Stimulated activated CD4-positive, alpha-beta T cell treated with anti-CD3 and anti-CD28 coated beads, Interleukin-1b, Interleukin-23, amount 100 ng/mL, for 24 hours (primary cell): ENCODE measurements around the gene ERC1.
"Not testable (repeated sequence)": the region's sequence is repeated elsewhere in the genome, so short reads cannot be mapped to it uniquely, and the experiment has no call there.

Experiments
- DNase-seq, 4 experiments: peaks; one replicate each; pipeline ENCODE4 v3.0.0-alpha.2; 2020; ENCODE audit warnings: low read depth in 4 of 4, low spot score in 1 of 4

Gene ERC1

DNA sequence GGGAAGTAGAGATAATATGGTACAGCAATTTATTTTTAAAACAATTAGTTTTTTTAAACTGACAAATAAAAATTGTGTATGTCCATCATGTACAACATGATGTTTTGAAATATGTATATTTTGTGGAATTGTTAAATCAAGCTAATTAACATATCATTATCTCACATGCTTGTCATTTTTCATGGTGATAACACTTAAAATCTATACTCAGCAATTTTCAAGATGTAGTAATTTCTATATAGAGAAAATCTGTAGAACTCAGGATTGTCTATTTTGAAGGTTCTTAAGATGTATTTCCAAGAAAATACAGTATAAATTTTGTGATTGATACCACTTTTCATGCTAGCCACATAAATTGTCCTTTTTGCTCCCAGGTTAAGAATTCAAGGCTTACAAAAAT is 356.3 kb downstream of the ERC1 start:
- DNase-seq: no peak

DNA sequence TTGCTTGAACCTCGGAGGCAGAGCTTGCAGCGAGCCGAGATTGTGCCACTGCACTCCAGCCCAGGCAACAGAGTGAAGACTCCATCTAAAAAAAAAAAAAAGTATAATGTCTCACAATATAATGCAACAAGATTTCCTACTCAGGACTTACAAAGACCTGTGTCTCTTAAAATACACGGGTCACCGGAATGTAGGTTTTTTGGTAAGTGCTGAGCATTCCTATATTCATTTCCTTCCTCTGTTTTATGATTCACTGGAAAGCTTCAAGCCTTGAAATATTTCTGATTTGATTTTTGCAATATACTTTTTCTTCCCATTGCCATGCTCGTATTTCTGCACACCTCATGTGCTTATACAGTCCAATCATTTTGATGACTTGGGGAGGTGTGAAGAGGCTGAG is 357.6 kb downstream of the ERC1 start:
- DNase-seq: no peak

DNA sequence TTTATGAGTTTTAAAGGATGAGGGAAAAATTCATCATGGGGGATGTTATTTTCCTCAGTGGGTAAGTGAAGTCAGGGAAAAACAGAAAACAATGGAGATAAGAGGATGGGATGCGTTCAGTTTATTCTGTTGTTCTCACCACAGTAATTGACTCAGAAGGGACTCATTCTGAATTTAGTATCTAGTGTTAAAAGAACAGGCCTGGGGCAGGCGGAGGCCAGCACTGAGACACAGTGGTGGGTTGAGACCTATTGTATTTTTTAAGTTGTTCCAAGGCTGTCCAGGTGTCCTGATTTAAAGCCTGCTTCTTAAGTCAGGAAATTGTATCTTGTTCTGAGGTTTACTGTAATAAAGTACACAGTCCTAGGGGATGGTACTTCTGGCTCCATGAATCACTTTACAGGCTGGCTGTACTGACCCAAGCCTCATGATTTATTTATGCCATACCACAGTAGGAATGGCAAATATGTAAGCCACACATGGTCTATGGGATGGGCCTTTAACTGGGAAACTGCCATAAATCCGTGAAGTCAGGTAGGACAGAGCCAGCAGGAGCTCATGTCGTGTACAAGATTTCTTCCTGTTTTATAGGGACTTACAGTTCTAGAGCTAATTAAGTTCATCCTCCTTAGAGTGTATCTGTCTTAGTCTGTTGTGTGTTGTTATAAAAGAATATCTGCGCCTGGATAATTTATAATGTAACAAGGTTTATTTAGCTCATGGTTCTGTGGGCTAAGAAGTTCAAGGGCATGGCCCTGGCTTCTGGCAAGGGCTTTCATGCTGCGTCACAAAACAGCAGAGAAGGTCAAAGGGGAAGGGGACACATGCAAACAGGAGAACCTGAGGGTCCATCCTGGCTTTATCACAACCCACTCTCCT is 359.3 kb downstream of the ERC1 start:
- DNase-seq: no peak

DNA sequence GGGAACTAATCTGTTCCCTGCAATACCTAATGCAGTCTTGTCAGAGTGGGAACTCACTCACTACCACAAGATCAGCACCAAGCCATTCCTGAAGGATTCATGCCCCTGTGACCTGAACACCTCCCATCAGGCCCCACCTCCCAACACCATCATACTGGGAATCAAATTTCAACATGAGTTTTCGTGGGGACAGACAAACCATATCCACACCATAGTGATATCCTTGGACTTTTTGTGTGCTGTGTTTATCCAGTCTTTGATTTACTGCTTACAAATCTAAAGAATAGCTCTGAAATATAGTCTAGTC is 359.9 kb downstream of the ERC1 start:
- DNase-seq: no peak

DNA sequence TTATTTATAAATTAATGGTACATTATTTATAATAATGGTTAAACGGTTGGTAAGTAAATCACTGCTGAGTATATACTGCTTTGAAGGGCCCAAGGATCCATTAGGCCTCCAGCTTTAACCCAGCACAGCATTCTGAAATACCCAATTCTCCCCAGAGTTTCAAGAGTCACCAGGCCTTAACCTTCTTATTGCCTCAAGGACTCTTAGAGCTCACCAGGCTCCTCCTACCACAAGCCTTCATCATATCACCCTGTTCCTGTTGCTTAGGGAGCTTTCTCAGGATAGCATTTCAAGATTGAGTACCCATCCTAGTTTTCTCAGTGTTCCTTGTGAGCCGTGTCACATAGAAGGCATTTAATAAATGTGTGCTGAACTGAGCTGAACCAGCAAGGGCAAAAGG is 360.9 kb downstream of the ERC1 start:
- no peak for DNase-seq

DNA sequence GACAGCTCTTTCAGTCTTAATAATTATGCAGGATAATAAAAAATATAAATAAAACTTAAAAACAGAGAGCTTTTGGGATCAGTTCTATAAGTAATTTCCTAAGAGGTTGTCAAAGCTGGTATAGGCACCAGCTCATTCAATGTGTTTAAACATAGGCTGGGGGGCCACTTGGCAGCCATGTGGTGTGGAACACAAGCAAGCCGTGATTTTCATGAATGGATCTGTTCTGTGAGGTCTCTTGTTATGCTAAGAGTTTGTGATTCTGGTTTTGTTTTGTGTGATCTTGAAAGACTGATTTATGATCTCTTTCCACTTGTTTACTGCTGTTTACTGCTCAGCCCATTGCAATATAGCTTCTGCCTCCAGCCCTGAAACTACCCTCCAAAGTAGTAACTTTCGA is 362.4 kb downstream of the ERC1 start:
- no peak for DNase-seq

DNA sequence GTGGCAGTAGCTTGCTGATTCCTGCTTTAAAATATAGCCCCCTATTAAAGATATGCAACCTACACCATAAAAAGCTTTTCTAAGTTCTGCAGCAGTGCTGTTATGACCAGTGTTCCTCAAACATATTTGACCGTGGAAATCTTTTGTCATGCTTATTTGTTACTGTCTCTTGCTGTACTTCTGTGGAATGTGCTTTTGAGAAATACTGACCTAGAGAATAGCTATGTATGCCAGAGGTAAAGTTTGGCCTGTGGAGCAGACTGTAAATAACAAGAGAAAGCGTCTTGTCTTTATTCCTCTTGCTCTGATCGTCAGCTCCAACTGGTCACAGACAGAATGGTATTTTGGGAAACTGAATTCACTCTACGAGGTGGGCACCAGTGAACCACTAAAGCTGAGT is 364.4 kb downstream of the ERC1 start:
- no peak for DNase-seq

DNA sequence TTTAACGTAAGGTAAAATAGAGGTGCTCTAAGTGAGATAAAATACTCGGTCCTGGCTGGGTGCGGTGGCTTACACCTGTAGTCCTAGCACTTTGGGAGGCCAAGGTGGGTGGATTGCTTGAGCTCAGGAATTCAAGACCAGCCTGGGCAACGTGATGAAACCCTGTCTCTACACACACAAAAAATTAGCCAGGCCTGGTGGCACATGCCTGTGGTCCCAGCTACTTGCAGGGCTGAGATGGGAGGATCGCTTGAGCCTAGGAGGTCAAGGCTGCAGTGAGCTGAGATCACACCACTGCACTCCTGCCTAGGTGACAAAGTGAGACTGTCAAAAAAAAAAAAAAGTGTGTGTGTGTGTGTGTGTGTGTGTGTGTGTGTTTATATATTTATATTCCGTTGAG is 364.8 kb downstream of the ERC1 start:
- DNase-seq: not testable (repeated sequence)

DNA sequence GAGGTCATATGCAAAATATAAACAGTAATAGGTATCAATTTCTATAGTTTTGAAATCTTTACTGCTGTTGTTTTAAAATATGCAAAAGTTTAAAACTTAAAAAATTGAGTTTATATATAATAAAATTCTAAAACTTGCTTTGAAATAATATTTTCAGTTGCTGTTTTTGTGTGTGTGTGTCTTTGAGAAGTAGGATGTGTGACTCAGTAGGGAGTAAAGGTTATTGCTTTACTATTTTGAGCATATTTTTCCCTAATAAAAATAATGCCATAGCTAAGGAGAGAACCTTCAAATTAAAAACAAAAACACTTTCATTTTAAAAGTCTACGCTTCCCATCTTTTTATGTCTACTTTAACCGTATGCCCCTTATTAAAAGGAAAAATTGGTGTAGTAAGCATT is 365.3 kb downstream of the ERC1 start:
- DNase-seq: no peak

DNA sequence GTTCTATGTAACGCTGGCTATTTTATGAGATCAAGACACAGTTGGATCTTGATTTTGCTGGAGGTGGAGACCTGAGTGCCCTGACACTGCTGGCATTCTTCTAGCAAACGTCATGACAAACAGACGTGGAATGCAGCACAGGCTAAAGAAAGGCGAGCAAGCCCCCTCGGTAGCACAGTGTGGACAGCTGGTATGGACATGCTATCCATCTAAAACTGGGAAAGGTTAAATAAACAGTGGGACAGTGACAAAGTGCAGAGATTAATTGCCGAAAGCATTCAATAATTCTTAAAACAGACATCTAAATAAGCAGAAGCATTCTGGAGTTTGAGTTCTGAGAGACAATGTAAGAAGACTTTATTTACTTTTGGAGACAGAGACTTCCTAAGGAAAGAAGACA is 366.1 kb downstream of the ERC1 start:
- DNase-seq: no peak

DNA sequence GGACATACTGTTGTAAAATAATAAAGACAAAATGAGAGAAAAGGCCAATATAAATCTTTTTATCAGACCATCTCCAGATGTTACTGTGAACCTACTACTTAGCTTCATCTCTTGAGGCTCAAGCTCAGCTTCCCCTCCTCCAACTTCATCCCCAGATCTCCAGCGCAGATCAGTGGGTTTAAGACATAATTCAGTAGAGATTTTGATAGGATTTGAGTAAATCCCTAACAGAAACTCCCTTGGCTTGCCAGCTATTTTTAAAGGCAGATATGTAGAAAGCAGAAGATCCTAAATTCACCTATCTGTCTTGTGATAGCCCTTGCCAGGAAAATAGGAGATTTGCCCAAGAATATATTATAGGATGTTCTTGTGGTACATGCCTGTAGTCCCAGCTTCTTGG is 366.7 kb downstream of the ERC1 start:
- DNase-seq: no peak

DNA sequence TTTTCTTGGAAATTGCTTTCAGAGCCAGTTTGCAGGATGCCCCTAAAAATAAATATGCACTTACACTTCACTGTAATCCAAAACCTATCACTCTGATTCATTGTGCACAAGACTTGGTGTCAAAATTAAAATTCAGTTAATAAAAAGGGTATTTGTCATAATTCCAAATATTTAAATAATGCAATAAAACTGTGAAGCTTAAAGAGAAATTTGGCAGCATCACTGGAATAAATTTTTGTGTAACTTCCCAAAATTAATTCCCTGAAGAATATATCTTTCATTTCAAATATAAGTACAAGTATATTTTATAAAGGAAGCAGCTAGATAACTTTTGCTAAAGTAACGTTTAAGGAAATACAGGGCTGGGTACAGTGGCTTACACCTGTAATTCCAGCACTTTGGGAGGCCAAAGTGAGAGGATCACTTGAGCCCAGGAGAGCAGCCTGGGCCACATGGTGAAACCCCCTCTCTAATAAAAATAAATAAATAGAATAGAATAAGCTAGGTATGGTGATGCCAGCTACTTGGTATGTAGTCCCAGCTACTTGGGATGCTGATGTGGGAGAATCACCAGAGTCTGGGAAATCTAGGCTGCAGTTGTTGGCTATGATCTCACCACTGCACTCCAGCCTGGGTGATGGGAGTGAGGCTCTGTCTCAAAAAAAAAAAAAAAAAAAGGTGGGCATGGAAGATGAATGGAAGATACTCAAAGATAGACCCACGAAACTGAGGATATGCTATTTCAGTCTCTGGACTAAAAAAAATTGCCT is 369.6 kb downstream of the ERC1 start:
- no peak for DNase-seq

DNA sequence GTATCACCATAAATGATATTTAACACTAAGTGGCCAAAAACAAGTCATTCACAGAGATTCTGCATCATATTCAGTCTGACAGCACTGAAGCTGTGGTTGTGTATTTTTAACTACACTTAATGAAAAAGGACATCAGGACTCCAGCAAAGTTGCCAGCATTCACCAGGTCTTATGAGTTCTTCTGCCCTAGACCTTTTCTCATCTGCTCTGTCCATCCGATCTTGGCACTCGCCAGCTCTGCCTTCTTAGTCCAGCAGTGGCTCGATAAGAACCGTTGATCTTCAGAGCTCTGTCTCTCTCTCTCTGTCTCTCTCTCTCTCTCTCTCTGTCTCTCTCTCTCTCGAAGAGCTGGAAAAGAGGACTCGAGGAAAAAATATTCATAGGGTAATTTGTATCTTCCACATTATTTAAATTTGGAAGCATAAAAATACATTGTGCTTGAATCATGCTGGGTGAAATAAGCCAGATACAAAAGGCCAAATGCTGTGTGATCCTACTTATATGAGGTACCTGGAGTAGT is 371.2 kb downstream of the ERC1 start:
- DNase-seq: no peak

DNA sequence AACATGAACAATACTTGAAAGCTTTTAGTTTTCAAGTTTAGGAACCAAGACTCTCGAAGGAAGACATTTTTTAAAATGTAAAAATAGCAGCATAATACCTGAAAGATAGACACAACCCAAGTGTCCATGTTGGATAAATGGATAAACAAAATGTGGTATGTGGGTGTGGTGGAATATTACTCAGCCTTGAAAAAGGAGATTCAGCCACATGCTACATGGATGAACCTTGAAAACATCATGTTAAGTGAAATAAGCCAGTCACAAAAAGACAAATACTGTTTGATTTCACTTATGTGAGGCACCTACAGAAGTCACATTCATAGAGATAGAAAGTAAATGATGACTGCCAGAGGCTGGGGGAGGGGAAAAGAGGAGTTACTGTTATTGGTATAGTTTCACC is 374.7 kb downstream of the ERC1 start:
- no peak for DNase-seq

DNA sequence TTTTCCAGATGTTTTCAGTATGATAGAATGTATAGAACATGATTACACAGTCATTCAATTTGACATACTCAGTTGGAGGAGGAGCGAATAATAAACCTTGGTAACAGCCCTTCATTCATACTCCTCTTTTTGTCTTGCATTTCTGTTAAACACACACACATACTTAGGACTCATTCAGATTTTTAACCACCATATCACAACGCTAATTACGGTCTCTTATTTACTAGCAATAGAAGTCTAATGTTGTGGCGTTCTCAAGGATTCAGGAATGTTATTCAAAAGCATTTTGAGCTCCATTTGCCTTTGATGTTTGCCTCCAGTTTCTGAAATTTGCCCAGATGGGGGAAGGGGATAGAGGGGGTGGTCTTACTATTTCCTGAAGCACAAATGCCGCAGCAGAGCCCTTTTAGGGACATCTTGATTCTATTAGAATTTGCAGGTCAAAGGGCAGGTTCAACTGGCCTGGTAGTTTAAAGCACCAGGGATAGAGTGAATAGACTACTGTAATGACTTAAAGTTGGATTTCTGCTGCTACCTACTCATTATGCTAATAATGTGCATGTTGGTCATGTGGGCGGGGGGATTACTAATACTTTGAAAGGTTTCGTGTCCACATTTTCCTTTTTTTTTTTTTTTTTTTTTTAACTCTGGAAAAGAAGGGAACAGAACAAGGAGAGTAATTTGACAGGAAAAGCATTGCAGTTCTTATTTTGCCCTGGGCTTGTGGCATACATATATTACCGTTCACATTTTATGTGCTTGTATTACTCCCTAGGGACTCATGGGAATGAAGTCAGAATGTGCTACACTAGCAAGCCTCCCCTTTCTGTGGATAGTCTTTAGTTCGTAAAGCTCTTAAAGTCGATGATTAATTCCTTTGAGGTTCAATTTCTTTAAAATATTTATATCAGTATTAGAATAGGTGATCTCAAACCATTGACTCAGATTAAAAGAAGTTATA is 376.6 kb downstream of the ERC1 start:
- DNase-seq: no peak

DNA sequence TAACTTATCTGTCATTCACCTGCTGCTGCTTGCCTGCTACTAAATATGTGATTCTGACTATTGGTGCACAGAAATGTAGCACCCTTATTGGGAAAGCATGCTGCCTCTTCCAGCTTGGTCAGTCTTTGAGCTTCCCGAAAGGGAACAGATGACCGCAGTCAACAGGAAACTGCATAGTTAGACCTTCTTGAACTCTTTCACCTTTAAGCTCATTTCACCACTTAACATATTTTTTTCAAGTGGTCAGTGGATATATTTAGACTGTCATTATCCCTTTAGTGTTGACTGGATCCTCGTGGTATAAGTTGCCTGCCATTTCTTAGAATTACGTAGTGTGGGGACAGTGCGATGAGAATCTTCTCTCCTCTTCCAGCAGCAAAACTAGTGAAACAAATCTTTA is 378.4 kb downstream of the ERC1 start:
- no peak for DNase-seq

DNA sequence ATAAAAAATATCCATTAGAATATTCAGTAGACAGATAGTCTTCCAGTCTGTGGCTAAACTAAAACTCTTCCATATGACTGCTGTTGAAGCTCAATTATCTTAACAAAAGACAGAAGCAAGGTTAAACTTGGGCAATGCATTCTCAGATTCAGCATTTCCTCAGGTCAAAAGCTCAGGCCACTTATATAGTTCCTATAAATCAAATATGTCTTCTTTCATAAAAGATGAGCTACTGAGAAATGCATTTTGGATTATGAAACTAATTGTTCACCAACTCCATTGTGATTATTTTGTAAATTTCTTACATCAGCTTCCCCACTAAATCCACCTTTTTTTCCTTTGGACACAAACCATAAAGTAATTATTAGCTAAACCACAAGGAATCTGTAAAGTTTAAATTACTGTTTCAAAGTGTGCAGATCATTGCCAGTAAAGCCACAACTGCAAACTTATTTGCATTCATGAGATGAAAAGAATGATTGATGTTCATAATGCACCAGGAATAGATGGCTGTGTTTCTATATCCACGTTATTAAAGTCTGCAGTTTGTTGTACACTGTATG is 379.0 kb downstream of the ERC1 start:
- no peak for DNase-seq

DNA sequence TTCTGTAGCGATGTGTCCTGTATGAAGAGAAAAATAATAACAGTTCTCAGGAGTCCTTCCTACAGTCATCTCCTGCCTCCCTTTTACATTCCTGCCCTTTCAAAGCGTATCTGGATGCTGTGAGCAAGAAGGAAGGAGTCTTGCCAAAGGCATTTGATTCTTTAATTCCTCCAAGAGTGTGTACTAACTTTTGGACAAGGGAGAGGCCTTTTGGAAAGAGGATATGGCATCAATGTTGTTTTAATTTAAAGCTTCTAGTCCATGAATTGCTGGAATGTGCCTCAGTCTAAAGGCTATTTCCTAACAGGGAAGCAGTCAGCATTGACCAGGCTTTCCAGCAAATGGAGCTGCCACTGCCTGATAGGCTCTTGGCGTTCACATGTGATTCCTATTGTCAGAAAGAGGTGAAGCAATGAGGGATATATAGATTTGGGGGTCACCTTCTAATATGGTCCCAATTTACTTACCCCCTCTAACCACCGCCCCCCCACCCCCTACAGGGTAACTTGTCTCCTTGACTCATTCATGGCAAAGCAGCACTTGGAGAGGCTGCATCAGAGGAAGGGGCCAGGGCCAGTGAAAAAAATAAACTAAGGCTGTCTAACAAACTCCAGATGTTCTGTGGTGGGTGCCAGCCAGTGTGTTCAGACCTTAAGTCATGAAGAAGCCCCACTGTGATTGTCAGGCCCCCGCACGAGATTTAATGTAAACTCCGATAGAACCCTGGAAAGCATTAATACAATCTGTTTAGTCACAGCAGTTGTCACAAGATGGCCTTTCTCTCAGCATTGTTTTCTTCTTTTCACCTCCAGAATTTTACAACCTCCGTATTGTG is 383.1 kb downstream of the ERC1 start:
- no peak for DNase-seq

DNA sequence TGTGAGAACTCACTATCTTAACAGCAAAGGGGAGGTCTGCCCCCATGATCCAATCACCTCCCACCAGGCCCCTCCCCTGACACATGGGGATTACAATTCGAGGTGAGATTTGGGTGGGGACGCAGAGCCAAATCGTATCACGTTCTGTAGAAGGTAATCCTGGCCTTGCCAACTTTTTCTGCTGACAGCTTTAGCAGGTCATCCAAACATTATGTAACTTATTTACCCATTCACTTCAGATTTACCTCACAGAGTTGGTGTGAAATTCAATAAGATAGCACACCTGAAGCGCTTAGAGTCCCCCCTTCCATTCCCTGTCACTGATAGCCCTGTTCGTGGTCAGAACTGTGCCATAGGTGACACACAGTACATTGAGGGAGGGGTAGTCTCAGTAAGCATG is 384.3 kb downstream of the ERC1 start:
- no peak for DNase-seq

DNA sequence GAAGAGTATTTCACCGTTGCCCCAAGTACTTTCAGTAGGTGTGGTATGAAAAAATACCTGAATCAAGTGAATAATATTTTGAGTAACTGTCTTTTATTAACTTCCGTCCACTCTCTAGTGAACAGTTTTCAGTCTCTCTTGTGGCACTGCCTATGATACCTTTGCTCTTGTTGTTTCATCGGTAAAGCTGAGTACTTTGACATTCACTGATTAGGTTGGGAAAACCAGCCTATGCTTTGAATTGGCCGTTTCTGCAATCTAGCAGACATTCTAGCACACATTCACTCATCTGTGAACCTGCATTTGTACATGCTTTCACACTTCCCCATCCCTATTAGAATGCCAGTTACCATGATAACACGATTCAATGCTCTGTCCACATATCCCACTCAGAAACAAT is 386.1 kb downstream of the ERC1 start:
- DNase-seq: no peak
